NCI-H2107 treated with DMSO at 0.1 percent for 48 hours (cell line): ENCODE results near the gene NAV2.

Source experiments
- DNase-seq: peaks from one replicate; lab custom pipeline; 2025; ENCODE audit not compliant: unreplicated experiment; lab: John Stamatoyannopoulos, UW

The NAV2 gene

DNA sequence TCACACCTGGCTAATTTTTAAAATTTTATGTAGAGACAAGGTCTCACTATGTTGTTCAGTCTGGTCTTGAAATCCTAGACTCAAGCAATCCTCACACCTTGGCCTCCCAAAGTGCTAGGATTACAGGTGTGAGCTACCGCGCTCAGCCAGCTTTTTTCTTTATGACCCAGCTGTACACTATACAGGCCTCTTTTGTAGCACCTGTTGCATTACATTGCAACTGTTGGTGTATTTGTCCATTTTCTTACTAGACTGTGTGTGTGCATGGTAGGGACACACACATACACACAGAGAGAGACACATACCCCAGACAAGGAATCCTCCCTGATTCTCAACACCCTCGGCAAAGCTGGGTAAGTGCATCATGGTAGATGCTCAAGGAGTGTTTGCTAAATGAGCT, 61.7 kb downstream of the NAV2 start:
- DNase-seq: no peak

DNA sequence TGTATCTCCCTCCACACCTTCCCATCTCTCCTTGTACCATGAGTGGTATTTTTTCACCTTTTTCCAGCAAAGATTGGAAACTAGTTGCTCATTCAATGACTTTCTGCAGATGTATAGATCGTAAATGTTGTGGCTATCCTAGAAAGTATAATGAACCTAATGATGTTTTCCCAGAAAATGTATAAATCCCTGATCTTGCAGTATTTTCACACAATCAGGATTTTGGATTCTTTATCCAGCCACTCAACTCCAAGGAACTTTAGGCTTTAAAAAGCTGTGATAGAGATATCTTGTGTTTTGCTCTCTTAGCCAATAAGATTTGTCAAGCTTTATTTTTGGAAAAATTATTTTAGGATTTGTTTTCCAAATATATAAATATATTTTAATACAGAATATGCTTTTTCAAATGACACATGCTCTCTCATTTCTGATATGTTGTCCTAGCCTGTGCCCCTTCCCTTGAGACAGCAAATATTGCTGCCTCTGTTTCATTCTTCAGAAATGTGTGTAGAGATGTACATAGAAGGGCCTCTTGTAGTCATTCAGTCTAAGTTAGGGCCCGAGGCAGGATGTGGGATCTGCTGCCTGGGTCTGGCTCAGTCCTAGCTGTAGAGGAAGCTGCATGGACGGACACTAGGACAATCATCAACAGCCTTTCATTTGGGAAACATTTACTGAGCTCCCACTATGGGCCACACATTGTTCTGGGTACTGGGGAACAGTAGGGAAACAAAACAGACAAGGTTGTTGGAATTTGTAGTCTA, 62.4 kb downstream of the NAV2 start:
- no peak for DNase-seq

DNA sequence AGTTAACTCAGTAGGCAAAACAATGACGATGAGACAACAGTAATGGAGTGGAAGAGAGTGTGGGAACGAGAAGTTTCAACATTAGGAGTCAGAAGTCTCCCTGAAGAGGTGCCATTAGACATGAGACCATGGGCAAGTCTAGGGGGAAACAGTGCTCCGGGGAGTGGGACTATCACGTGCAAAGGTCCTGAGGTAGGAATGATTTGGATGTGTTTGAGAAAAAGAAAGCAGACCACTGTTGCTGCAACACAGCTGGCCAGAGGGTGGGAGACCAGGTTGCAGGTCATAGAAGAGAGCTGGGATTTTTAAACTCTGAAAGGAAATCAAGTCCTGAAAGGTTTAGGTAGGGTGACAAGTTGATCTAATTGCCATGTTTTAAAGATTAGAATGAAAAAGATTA, 63.0 kb downstream of the NAV2 start:
- no peak for DNase-seq

DNA sequence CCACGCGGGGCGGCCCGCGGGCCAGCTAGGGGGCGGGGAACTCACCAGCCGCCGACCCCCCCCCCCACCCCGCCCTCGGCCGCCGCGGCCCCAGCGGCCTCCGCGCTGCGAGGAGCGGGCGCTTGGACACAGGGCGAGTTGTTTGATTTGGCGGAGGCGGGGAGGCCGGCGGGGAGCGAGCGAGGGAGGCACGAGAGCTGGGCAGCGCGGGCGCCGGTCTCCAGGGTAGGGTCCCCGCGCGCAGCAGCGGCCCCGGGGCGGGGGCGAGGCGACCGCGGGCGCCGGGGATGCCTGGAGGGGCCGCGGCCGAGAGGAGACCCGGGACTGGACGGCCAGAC, 64.4 kb downstream of the NAV2 start:
- DNase-seq: no peak

DNA sequence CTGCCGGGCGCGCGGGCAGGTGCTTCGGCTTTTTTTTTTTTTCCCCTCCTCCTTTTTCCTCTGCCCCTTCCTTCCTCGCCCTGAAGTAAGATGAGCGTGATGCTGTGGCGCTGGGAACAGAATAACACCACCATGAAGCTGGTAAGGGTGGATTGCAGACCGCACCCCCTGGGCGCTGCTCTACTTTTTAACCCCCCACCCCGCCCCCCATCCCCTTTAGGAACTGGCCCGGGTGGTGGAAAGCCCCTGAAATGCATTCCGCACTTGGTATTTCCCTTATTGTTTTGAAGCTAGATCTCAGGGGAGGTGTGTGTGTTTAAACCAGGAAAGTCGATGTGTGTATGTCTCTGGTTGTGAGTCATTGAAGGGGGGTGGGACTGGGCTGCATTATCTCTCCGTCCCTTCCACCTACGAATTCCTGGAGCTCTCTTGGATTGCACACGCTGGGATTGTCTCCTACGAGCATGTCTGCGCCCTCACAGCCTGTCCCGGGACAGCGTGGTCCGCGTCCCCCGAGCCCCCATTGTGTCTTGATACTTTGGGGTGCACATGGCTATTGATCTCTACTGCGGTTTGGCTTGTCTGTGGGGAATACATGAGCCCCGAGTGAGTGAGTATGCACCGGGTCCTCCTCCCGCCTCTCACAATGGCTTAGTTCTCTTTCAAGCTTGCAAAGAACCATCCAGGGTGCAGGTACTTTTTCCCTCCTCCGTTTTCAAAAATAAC, 64.9 kb downstream of the NAV2 start:
- no peak for DNase-seq

DNA sequence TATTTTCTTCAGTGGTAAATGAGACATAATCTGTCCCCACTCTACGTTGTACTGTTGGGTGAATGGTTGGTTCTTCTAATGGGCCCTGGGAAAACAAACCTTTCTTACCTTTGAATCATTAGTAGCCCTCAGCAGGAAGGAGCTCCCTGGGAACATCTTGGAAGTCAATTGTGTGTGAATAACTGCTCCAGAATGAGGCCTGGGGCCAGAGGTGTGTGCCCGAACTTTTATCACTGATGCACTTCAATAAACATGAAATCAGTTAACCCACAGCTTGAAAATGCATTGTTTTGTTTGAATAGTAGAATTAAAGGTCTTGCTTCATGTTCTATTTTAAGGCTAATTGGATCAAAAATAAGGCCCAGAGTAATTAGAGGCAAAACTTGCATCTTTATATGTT, 67.1 kb downstream of the NAV2 start:
- no peak for DNase-seq

DNA sequence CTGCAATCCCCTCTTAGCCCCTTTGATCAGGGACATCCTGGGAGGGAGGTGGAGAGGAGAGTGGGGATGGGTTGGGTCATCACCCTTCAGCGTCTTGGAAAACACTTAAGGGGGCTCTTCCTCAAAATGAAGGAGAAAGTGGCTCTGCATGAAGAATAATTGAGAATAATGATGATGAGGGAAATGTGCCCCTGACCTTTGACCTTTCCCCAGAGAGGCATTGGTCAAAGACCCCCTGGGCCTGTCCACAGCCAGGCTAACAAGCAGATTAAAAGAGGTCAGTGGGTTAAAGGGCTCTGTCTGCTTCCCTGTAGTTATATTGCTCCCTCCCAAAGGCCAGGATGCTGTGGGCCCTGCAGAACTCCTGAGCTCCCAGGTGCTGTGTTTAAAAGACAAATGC, 68.7 kb downstream of the NAV2 start:
- DNase-seq: no peak

DNA sequence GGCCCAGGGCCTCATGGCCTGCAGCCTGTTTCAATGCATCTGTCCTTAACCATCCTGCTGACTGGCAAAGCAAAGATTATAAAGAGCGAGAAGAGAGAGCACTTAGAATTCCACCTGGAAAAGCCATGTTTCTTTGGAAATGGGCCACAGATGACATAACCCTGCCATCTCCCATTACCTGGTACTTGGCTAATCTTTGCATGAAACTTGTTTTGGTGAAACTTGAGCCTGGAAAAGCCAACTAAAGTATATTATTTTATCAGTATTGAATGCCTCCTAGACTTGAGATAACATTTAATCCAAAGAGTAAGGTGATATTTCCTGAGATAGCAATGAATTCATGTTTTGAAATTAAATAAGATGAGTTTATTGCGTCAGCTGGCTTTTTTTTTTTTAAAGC, 72.6 kb downstream of the NAV2 start:
- DNase-seq: no peak

DNA sequence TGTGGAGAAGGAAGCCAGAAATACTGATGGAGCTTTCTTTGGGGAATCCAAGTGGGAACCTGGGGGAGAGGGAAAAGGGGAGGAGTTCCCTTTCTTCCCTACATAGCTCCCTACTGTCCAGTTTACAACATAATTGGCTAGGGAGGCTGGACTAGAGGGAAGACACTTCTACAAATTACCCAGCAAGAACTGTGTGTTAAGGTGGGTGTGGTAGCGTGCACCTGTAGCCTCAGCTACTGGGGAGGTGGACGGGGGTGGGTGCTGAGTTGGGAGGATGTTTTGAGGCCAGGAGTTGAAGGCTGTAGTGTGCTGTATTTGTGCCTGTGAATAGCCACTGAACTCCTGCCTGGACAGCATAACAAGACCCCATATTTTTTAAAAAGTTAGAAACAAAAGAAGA, 74.0 kb downstream of the NAV2 start:
- DNase-seq: no peak

DNA sequence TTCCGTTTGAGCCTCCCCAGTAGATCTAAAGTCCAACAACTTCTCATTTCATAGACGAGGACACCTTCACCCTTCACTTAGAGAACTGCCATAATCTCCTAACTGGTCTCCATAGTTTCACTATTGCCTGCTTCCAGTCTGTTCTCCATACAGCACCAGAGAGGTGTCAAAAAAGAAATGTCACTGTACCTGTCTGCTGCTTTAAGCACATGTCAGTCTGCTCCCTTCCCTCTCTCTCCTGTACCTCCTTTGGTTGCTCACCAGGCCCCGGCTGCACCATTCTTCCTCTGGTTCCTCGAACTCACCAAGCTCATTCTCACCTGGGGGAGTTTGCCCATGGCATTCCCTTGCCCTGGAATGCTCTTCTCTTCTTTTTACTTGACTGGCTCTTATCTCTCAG, 75.8 kb downstream of the NAV2 start:
- DNase-seq: no peak

DNA sequence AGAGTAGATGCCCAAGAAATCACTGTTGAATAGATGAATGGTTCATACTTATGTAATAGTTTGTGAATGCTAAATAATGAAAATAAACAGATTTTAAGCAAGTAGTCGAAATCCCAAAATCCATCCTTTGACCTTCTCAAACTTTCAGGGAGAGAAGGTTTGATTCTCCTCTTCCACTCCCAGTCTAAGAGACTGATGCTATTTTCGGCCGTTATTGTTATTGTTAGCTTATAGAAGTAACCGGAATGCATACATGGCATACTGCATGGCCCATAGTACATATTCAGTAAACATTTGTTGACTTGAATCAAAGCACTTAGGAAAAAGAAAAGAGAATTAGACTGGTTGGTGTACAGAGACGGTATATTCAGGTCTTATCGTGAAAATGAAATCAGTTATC, 76.6 kb downstream of the NAV2 start:
- DNase-seq: no peak

DNA sequence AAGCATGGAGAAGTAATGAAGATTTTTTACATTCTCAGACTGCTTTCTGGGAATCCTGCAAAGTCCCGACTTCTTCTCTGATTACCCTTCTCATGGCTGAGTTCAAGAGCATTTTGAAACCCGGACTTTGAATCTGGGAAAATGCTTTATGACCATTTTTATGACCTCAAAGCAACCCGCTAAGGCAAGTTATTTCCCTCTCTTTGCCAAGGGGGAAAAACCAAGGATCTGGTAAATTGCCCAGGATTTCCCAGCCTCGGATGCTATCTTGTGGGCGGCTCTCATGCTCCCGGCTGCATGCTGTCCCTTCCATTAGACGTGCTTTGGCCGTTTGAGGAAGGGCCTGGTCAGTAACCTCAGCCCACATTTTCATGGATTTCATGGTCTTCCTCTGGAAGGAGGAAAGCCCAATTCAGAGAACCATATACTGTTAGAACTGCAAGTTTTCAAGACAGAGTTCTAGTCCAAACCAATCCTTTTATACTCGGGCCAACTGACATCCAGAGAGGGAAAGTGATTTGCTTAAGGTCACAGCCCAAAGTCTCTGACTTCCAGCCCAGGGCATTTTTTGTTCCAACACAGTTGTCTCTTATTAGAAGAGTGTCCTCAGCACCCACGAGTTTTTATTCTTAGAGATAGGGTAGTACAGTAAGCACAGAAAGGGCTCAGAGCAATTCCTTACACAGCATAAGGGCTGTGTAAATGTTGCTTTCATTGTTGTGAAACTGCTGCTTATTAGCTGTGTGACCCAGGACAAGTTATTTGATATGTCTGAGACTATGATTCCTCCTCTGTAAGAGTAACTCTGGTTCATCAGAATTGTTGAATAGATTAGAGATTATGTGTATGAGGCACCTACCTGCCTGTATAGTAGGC, 77.4 kb downstream of the NAV2 start:
- no peak for DNase-seq

DNA sequence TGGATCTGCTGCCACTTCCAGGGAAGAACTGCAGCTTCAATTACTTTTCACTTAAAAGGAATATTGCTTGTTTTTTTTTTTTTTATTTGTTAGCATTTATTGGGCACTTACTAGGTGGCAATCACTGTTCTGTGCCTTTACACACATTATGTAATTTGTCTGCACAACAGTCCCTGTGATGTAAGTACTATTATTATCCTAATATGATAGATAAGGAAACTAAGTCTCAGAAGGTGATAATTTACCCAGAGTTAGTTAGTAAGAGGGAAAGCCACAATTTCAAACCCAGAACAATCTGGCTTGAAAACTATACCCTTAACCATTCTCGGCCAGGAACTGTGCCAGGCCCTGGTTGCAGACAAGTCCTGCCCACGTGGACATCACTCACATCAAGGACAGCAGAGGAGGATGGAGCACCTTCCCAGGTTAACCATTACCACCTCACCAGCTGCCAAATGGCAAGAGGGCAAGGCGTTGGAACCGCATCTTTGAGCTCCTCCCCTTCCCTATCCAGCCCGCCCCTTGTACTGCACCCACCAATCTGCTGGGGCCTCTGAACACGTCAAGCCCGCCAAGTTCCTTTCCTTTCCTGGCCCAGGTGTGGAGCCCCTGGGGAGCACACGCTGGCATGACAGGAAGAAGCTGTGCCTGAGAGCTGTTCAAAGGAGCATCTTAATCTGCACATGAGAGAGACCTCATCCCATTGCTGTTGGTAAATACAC, 78.4 kb downstream of the NAV2 start:
- DNase-seq: no peak

DNA sequence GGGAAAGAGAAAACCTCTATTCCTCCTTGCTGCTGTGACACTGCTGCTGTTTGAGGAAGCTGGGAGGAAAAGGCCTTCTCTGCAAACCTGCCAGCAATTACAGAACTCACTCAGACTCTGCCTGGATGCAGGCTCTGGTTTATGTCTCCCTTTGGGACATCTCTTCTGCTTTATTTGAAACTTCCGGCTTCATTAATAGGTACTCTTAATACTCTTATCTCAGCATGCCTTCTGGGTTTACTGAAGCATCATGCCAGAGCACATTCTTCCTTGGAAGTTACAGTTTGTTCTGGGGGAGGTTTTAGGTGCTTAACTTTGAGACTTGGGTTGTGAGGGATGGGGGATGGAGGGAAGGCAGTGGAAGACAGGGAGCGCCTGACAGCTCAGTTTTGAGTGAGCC, 79.9 kb downstream of the NAV2 start:
- no peak for DNase-seq

DNA sequence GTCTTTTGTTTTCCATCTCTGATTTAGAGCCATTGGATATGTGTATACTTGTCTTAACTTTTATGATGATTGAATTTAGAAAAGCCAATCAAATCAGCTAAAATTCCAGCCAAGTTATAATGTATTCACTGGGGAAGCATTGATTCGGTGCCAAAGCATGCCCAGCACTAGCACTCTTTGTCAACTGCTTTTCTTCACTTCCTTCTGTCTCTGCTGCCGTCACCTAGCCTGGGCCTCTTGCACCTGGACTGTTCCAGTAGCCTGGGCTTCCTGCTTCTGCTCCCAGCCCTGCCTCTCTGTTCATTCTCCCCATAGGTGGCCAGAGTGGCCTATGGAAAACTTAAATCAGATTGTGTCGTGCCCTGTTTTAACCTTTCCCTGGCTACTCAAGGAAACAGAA, 80.7 kb downstream of the NAV2 start:
- DNase-seq: no peak

DNA sequence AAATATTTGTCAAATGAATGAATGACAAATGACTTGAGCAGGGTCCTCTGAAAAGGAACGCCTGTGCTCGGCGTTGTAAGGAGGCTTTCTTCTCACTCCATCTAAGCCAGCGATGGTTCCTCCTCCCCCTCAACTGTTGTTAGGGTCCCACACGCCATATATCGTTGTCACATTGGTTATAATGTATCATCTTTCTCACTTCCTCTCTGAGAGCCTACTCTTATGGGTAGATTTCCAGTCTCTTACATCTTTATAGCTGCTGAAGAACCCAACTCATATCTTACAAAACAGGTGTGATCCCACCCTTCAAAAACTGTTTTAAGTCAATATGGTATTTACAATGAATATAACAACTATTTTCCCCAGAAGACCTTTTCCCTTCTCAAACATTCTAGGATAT, 81.5 kb downstream of the NAV2 start:
- no peak for DNase-seq

DNA sequence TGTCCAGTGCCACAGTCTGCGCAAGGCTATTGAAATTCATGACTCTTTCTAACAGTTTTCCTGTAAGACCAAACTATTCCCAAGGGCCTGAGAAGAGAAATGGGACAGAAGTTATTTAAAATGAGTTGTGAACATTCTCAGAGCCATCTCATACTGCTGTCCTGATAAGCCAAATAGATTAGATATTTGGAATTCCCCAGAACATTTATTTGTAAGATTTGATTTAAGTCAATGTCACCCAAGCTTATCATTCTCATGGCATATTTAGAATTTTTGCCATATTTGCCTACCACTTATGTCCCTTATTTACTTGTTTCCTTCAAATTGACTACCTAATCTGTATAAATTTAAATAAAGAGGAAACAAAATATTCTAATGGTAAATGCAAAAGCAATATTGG, 82.4 kb downstream of the NAV2 start:
- no peak for DNase-seq

DNA sequence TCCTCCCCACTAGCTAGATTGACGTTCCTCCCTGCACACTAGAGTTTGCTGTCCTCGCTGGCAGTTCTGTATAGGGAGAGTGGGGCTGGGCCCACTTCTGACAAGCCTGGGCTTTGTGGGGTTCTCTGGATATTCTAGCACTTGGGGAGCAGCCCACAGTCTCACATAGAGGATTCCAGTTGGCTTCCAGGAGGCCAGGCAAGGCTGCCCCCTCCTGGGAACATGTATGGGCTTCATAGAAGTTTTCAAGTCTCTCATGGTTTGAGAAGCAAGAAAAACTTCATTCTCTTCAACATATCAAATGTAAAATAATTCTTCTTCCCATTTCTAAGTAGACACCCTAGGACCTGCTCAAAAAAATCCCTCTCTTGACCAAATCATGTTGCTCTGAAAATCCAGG, 87.5 kb downstream of the NAV2 start:
- DNase-seq: no peak

DNA sequence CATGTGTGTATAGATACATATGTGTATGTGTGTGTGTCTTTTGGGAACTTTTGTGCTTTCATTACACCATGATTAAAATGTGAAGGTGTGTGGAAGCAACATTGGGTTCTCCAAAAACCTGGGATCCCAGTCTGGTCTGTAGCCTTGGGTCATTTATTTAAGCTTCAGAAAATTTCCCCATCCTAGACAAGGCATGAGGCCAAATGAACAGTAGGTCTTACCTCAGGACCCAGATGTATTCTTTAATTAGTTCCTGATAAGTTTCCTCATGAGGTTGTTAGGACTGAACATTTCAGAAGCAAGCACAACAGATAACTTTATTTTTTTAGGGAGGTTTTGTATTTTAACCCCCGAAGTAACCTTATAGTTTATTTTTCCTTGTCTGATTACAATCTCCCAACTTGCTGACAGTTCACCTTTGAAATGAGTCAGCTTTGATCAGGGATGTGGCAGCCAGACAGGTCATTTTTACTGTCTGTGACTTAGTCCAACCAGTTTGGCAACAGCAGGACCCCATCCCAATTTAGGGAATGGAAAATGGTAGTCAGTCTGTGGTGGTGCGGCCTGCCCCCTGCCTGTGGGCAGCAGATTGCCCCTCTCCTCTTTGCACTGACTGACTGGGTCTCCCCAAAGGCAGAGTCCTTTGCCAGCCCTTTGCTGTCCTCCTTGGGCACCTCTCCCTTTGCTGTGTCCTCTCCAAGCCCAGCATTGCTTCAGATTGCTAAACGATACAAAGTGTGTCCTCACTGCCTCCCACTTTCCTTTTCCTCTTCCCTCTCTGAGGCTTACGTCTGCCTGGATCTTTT, 88.3 kb downstream of the NAV2 start:
- DNase-seq: no peak

DNA sequence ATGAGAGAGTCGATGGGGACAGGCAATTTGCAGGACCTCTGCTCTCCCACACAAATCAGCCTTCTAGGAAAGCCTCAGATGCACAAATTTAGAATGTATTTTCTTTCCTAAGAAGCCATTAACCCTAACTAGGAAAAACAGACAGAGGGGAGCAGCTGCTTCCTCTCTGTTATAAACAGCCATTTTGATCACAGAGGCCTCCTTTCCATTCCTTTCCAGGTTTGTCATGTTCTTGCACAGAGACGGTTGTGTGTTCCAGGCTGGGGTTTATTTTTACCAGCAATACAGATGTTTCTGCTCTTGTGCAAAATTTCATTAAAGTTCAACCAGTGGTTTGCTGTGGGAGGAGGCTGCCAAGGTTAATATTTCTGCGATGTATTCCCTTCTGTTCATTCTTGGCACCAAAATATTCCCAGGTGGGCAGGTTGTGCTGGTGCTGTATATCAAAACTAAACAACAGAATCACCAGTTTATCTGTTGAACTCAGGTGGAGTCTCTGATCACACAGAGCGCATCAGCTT, 90.2 kb downstream of the NAV2 start:
- DNase-seq: no peak
